Measurements from ENCODE around the gene UBQLNL.

The UBQLNL gene, protein sequence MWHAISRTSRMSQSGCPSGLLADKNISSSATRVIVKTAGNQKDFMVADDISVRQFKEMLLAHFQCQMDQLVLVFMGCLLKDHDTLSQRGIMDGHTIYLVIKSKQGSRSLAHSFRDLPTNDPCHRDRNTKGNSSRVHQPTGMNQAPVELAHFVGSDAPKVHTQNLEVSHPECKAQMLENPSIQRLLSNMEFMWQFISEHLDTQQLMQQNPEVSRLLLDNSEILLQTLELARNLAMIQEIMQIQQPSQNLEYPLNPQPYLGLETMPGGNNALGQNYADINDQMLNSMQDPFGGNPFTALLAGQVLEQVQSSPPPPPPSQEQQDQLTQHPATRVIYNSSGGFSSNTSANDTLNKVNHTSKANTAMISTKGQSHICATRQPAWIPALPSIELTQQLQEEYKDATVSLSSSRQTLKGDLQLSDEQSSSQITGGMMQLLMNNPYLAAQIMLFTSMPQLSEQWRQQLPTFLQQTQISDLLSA

DNA sequence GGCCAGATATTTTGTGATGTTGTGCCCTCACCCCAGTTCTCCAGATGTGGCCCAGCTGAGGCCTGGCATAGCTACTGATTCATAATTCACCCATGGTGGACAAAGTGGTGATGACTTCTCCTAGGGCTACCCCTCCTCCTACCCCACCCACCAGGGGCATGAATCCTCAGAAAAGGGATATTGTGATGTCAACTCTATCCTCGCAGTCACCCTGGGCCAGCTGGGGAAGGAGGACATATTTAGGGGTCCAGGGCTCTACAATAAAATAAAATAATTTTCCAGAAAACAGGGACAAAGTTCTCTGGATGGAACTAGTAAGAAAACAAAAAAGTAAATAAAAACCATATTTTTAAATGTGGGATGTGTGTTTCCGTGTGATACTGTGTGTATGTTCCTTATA is at the start of gene UBQLNL:
TSS of gene UBQLNL (minus strand) at position 101 of the 400 bp plus-strand sequence. CDS start 258 bp downstream, outside the sequence.
- DNase-seq: no peak

DNA sequence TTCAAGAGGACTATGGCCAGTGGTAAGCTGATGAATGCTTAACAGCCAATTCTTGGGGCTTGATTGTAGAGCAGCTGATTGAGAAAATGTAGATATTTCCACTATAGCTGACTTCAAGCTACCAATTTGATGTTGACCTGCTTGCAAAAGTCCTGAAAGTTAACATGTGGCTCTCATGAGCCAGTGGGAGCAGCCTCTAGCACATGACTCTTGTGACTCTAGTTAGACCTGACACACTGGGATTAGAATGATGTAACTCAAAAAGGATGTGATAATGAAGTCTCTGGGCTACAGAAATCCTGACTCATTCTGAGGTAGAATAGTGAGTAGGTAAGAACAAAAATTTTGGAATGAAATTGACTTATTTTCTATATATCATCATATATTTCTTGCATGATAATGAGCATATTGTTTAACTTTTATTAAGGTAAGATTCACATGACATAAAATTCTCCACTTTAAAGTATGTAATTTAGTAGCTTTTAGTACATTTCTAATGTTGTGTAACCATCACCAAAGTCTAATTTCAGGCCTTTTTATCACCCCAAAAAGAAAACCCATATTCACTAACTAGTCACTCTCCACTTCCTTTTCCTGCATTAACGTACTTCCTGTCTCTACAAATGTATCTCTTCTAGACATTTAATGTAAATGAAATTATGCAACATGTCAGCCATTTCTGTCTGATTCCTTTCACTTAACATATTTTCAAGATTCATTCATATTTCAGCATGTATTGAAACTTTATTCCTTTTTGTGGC is 47.9 kb upstream of the UBQLNL start:
- no peak for DNase-seq

DNA sequence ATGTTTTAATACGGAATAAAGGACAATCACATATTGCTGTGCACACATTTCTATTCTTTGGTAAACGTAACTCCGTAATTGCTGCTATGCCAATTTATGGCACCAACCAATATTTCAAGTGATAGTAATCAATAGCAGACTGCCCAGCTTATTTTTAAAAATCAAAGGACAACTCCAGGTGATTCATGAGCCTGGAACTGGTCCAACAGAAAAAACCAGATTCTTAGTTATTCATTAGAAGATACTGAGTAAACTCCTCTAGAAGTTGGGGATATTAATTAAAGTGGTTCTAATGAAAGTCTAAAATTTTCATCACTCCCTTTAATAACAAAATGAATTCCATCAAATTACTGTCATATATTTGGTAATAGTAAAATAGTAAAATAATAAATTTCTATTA is 41.3 kb upstream of the UBQLNL start:
- DNase-seq: no peak

GRCh38 chr11:5556596-5557188 is 40.2 kb upstream of the UBQLNL start:
- no peak for DNase-seq

- peak in 1 of 2 experiments; percentile 12 for DNase-seq
These were observed 36.8 kb upstream of the UBQLNL start for GRCh38 chr11:5553343-5553742.

DNA sequence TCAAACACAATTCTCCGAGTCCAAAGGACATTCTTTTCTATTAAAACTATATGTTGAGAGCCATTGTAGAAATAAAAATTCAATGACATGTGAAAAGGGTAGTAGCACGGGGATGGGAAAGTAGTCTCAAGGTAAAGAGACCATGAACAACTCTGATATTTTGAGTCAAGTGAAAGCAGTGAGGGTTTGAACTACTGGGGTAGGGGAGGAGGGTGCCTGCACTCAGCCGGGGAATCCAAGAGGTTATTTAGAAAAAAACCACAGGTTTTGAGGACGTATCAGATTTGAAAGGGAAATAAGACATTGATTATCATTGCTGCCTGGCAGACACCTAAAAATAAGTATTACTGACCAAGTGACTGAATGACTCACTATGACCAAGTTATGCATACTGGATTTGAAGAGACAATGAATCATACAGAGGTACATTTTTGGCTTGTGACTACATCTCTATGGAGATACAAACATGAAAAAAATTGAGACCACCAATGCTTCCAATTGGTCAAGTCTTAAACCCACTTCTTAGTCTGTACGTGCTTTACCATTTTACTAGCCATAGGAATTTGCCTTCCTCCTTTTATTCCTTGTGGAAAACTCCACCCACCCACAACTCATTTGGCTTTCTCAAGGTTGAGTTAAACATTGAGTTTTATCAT is 34.1 kb upstream of the UBQLNL start:
- DNase-seq: peak in 1 of 2 experiments; percentile 65

DNA sequence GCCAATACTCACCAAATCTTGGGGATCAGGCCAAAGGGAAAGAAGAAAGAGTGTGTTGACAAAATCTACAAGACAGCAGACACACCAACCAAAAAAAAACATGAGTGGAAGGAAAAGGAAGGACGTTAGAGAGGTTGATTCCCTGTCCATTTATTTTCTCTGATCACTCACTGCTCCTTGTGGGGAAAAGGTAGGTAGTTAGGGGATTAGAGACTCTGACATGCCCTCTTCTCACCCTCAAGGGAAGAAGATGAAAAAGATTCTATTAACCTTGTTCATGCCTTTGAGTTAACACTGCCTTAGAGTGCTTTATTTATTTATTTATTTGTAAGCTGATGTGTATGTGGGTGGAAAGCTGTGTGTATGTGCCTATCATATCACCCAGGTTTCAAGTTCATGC is 31.9 kb upstream of the UBQLNL start, which contains the start of gene OR52H1:
TSS of gene OR52H1 (minus strand) at position 101 of the 400 bp plus-strand sequence. CDS start 3,035 bp downstream, outside the sequence.
- no peak for DNase-seq

GRCh38 chr11:5547982-5548381 is 31.5 kb upstream of the UBQLNL start:
- no peak for DNase-seq

- no peak for DNase-seq
These were observed 30.0 kb upstream of the UBQLNL start for GRCh38 chr11:5546457-5546856.

DNA sequence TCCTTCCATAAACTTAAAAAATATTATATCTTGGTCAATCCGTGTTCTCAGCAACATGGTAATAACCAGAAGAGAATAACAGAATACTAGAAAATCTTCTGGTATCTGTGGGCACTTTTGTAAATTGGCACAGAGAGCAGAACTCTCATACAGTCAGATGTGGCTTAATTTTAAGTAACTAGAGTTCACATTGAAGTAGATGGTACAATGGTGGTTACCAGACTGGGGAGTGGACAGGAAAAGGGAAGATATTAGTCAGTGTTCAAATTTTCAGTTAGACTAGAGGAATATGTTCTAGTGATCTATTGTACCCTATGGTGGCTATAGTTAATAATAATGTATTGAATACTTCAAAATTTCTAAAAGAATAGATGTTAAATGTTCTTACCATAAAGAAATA is 24.9 kb upstream of the UBQLNL start:
- DNase-seq: no peak

- DNase-seq: no peak
These were observed 20.0 kb upstream of the UBQLNL start for GRCh38 chr11:5536482-5536881.

DNA sequence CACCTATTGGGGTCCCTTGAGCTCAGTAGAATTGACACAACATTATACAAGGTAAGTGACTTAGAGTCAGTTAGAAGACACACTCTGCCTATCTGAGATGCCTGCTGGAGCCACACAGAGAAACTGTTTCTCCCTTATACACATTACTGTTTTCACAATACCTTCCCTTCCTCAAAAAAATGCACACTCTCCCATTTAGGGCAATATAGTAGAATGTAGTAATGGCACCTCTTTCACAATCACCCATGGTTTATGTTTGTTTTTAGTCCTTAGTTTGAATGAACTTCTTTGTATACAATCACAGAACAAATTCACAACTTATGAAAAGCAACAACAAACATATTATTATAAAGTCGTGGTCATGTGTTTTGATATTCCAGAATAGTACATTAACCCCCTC is 17.5 kb upstream of the UBQLNL start:
- no peak for DNase-seq

DNA sequence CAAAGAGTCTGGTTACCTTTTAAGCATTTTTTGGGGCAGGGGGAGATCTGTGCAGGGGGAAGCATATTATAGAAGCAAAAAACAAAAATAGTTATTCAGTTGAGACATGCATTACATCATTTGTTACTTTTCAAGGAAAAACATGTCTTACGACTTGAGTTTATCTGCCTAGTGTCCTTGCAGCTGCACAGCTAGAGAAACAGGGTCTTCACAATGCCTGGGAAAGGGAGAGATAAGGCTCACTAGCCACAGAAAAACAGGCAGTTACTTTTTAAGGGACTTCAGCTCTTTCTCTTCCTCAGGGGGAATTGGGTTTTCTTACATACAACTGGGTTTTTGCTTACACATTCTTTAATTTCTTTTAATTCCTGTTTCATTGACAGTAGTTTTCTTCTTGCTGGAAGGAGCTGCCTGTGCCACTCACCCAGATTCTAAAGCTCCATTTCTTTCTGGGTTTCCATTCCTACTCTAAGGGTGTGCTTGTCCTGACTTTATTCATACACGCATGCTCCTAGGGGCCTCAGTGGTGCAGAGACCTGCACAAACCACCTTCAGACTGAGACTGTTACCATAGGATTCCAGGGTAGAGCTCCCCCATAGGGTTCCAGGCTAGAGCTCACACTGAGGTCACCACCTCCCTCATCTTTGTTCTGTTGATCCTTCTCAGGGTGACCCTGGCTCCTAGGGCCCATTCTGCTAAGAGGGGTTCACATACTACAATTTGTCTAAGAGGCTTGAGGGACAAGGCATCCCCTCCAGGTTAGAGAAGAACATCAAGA is 14.7 kb upstream of the UBQLNL start:
- DNase-seq: no peak

GRCh38 chr11:5528495-5528894 is 12.0 kb upstream of the UBQLNL start:
- no peak for DNase-seq

GRCh38 chr11:5527716-5528115 is 11.2 kb upstream of the UBQLNL start:
- DNase-seq: no peak

DNA sequence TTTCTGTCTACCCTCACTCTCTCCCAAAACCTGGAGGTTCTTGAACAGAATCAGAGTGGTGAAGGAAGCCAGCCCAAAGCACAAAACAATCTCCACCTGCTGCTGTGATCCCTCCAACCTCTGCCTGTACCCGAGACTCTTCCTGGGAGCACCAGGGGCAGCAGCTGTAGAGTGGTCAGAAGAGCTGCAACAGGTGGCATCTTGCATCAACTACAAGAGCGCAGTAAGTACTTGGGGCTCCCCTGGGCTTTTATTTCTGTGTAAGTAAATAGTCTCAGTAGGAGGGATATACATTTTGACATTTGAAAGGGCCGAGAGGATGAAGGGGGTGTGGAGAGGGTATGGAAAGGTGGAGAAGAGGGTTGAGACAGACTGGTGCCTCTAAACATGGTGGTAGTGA is 8.3 kb upstream of the UBQLNL start:
- no peak for DNase-seq

DNA sequence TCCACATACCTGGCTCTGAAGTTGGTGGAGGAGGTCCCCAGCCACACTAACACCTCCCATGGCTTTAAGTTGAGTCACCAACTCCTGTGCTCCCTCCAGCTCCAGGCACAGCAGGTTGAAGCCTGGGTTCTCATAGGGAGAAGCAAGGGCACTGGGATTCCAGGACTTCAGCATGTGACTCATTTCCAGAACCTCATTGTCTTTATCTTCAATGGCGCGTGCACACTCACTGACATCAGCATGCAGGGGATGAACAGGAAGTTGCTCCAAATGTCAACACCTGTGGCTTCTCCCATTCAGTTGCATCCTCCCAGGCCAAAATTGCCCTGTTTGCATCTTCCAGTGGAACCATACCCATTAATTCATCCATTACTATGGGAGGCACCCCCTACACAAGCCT is 5.8 kb upstream of the UBQLNL start:
- DNase-seq: no peak

GRCh38 chr11:5521540-5521939 is 5.0 kb upstream of the UBQLNL start:
- DNase-seq: no peak

DNA sequence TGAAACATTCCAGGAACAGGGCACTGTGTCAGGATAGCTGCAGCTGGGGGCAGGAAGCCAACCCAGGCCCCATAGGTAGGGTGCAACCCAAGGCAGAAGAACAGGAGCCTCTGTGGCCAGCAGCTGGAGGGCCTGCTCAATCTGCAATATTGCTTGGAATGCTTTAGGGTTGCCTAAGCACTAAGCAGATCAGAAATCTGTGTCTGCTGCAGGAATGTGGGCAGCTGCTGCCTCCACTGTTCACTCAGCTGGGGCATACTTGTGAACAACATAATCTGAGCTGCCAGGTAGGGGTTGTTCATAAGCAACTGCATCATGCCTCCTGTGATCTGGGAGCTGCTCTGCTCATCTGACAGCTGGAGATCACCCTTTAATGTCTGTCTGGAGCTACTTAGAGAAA is 1.7 kb downstream of the UBQLNL start:
- no peak for DNase-seq

DNA sequence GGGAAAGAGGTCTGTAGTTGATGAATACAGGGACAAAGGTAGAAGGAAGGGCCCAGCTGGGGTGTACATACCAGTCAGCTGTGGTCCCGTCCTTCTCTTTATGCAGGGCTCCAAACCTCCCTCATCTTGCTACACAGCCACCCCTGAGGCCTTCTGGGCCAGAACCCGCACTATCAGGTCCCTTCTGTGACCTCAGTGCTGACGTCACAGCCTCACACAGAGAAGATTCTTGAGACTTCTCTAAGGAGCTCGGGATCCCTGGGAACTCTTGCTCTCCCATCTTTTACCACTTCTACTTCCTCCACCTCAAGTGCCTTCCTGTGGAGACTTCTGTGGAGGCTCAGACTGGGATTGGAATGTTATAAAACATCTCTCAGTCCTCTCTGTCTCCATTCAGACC is 6.7 kb downstream of the UBQLNL start, which contains the start of gene UBQLN3:
TSS of gene UBQLN3 (minus strand) at position 155 of the 400 bp plus-strand sequence. CDS start 399 bp downstream, outside the sequence.
- DNase-seq: no peak

DNA sequence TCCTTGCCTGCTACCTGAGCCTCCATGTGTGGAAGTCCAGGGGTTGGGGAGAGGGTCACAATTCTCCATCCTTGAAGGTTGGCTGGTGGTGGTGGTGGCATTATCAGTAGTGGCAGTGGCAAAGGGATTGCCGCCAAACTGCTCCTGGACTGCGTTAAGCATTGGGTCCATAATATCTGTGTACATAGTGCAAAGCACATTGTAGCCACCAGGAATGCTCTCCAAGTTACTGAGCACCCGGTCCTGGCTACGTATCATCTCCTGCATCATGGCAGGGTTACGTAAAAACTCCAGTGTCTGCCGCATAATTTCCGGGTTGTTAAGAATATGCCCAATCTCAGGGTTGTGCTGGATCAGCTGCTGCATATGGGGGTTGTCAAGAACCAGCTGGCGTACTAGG is 7.9 kb downstream of the UBQLNL start:
- no peak for DNase-seq

DNA sequence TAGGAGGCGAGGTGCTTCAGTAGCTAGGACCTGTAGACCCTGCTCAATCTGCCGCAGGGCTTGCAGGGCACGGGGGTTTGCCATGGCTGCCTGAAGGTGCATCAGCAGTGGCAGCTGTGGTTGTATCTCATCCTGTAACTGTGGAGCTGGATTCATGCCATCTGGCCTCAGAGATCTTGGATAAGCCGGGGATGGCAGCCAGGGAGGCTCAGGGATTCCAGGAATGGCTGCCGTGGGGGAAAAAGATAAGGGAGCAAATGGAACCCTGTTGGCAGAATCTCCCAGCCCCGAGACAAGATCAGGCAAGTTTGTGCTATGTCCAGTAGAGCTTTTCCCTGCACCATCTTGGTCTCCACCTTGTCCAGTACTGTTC is 8.6 kb downstream of the UBQLNL start:
- no peak for DNase-seq

Data from SW 1271 (cell line).